ENCODE measurements around the gene HOXA9.
A peak's percentile ranks its signal among the peaks of the same experiment; 100 is the strongest.

HOXA9 gene

GRCh38 chr7:27160546-27161213 lies 4.7 kb downstream of the HOXA9 start:
- peak; percentile 98 for TF ChIP-seq CTCF (IDR thresholded peaks at IDR 0.05; ENCODE audit: low read depth, low read length, missing control alignments)
- H3K4me3 ChIP-seq (ENCODE audit: low read depth, low read length), result peak overlapping the region; percentile 63
- peak; percentile 51 for DNase-seq (ENCODE audit: low read depth)

GRCh38 chr7:27160145-27160545 lies 5.2 kb downstream of the HOXA9 start:
- no peak for TF ChIP-seq CTCF (IDR thresholded peaks at IDR 0.05; ENCODE audit: low read depth, low read length, missing control alignments)
- H3K4me3 ChIP-seq (ENCODE audit: low read depth, low read length), result peak overlapping the region; percentile 63; the same call in 1 of the 2 replicates
- DNase-seq (ENCODE audit: low read depth), result no peak

GRCh38 chr7:27159266-27160144 lies 5.8 kb downstream of the HOXA9 start:
- no peak overlapping the region for H3K4me3 ChIP-seq (ENCODE audit: low read depth, low read length)
- DNase-seq (ENCODE audit: low read depth), result no peak

GRCh38 chr7:27158436-27159265 lies 6.7 kb downstream of the HOXA9 start:
- H3K4me3 ChIP-seq (ENCODE audit: low read depth, low read length), result no peak overlapping the region
- no peak for DNase-seq (ENCODE audit: low read depth)
- no peak for TF ChIP-seq CTCF (IDR thresholded peaks at IDR 0.05; ENCODE audit: low read depth, low read length, missing control alignments)

More at GRCh38 chr7:27159266-27160144, 5.8 kb downstream of the HOXA9 start:
- no peak for TF ChIP-seq CTCF (IDR thresholded peaks at IDR 0.05; ENCODE audit: low read depth, low read length, missing control alignments)

GRCh38 chr7:27157702-27158431 lies 7.5 kb downstream of the HOXA9 start:
- TF ChIP-seq CTCF (IDR thresholded peaks at IDR 0.05; ENCODE audit: low read depth, low read length, missing control alignments), result no peak
- DNase-seq (ENCODE audit: low read depth), result no peak
- H3K4me3 ChIP-seq (ENCODE audit: low read depth, low read length), result no peak overlapping the region
